H1 (cell line): ENCODE data around the gene LEO1. TPM values are rescaled to one million over a fixed set of nuclear protein-coding genes. Genes with fewer than 3 reads are reported as not detected.

Source experiments
- CBX8 ChIP-seq: fragments of 300-800, 300-1000 bp; sonication (generic); IDR thresholded peaks from 2 replicates; pipeline ENCODE4 v1.7.1; 2016; ENCODE audit warnings: low read depth, low read length, borderline replicate concordance
- HDAC2 ChIP-seq, 2 experiments: fragments of 300-600 bp in 1 of 2; sonication (generic) in 1 of 2; IDR thresholded peaks; 2 replicates each; pipeline ENCODE4 v1.6.1; 2011 to 2012; ENCODE audit warnings: low read depth in 2 of 2, low read length in 2 of 2, mild to moderate bottlenecking in 2 of 2, moderate library complexity in 2 of 2, borderline replicate concordance in 1 of 2, inconsistent platforms in 1 of 2
- MAFK ChIP-seq: IDR thresholded peaks from 2 replicates; pipeline ENCODE4 v1.6.1; 2012; ENCODE audit warnings: low read depth, mild to moderate bottlenecking, improper control_type of control experiment, low read length
- RNF2 ChIP-seq: fragments of 200-900, 300-1000 bp; sonication (generic); IDR thresholded peaks from 2 replicates; pipeline ENCODE4 v1.7.1; 2016; ENCODE audit warnings: borderline replicate concordance, low read depth, mild to moderate bottlenecking, antibody characterized with exemption, low read length; ENCODE audit not compliant: poor library complexity, severe bottlenecking; ENCODE audit errors: missing control alignments
- polyA plus RNA-seq, 7 experiments: library from polyadenylated mRNA; depleted of rRNA in 3 of 7; stranded (reverse) in 5 of 7; unstranded in 2 of 7; fragments of >200 nt in 5 of 7; fragments of 200-250 nt in 2 of 7; gene quantifications; 1 replicate in 5 of 7; 2 replicates in 1 of 7; 4 replicates in 1 of 7; pipeline versions ENCODE4 v1.2.1 to v1.2.3, GENCODE V29; 2011 to 2013; ENCODE audit warnings: missing spikeins in 2 of 7, mixed read lengths in 2 of 7
- total RNA-seq: library from RNA; stranded (reverse); fragmentation: NEBNext Ultra II Directional; extraction: Animal tissue kit (Norgen Biotek cat#: 25700); gene quantifications from 2 replicates; pipeline ENCODE4 v1.2.1, GENCODE V29; 2021

Gene LEO1
- total and polyA plus RNA-seq, 2 of the 8 experiments (the other 6 are each of a cell fraction or from before 2014, with no cell fraction given) = 1.6 to 27.4 TPM

- TF ChIP-seq MAFK (no peak), RNF2 (no peak), HDAC2 (IDR thresholded peaks at IDR 0.05; ENCODE audit: borderline replicate concordance in 1 of 2, low read depth in 2 of 2, low read length in 2 of 2) (no peak), CBX8 (no peak)
Observed at GRCh38 chr15:52010633-52011595, 39.3 kb upstream of the LEO1 start (continued).
